IgD-negative memory B cell (primary cell): ENCODE results near the gene MAP6. TPM values are rescaled to one million over a fixed set of nuclear protein-coding genes. Genes with fewer than 3 reads are reported as not detected.

ENCODE experiments used
- H3K27ac Mint-ChIP-seq, 3 donors: one replicate each; pipeline ENCODE4 v1.8.0; 2020 to 2022; ENCODE audit warnings: mild to moderate bottlenecking in 3 of 3, mixed read lengths in 3 of 3, moderate library complexity in 1 of 3
- H3K27me3 Mint-ChIP-seq: one replicate; pipeline ENCODE4 v1.8.0; 2021; ENCODE audit warnings: mixed read lengths
- H3K36me3 Mint-ChIP-seq: one replicate; pipeline ENCODE4 v1.8.0; 2020; ENCODE audit warnings: mild to moderate bottlenecking, mixed read lengths
- H3K4me1 Mint-ChIP-seq, 3 donors: one replicate each; pipeline ENCODE4 v1.8.0; 2020 to 2022; ENCODE audit warnings: mixed read lengths in 3 of 3, mild to moderate bottlenecking in 1 of 3
- H3K4me3 Mint-ChIP-seq, 4 donors: one replicate each; pipeline ENCODE4 v1.8.0; 2020 to 2022; ENCODE audit warnings: mild to moderate bottlenecking in 4 of 4, mixed read lengths in 4 of 4, moderate library complexity in 3 of 4
- H3K9me3 Mint-ChIP-seq, 3 donors: one replicate each; pipeline ENCODE4 v1.8.0; 2020 to 2021; ENCODE audit warnings: mixed read lengths in 3 of 3, mild to moderate bottlenecking in 1 of 3
- polyA plus RNA-seq: library from polyadenylated mRNA; unstranded; fragments of 300-500 nt; fragmentation: Illumina TruSeq; gene quantifications from one replicate; pipeline ENCODE4 v1.2.3, GENCODE V29; 2021

Gene MAP6
- polyA plus RNA-seq, 1 donor from 2014 or later = 0.53 TPM

DNA sequence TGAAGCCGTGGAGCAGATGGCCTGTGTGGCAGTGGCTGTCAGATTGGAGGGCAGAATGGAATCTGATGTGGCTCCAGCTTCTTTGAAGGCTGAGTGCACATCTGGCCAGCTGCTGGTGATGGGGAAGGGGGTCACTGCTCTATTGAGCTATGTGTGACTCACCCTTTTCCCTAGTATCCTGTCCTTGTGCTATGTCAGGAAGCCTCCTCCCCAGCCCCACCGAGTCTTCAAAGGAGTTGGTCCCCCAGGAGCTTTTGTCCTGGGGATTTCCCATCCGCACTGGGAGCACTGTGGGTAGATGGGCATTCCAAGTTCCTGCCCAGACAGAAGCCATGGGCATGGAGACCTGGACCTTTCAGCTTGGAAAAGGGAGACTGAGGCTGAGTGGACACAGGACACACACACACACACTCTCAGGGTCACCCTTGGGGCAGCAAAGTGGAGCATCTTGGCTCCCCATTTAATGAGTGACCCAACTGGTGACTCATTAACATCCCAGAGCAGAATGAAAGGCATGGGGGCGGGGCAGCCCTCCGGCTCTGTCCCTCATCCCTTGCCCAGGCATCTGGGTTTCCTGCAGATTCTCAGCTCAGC is 103.5 kb downstream of the MAP6 start:
- peaks cover 5 to 14% (median 7%) of the 10 kb centered on the region in 3 donors for H3K4me1 Mint-ChIP-seq
- H3K27ac Mint-ChIP-seq = no peak overlapping the region
- no peaks in the 10 kb centered on the region for H3K36me3 Mint-ChIP-seq

GRCh38 chr11:75563978-75564552 is 104.8 kb downstream of the MAP6 start:
- H3K27ac Mint-ChIP-seq = no peak overlapping the region

More for the DNA sequence above, 103.5 kb downstream of the MAP6 start:
- peaks cover 5% of the 10 kb centered on the region for H3K27me3 Mint-ChIP-seq
- no peaks in the 10 kb centered on the region for H3K9me3 Mint-ChIP-seq
- H3K4me3 Mint-ChIP-seq = peak overlapping the region in 1 of 4 donors; percentile 7

GRCh38 chr11:75563501-75563977 is 105.3 kb downstream of the MAP6 start:
- H3K9me3 Mint-ChIP-seq = no peaks in the 10 kb centered on the region
- H3K4me3 Mint-ChIP-seq = peak overlapping the region; percentile 60 to 95 (median 76)
- H3K27ac Mint-ChIP-seq = peak overlapping the region in 2 of 3 donors; percentile 59 to 88
- H3K27me3 Mint-ChIP-seq = peaks cover 7% of the 10 kb centered on the region
- H3K4me1 Mint-ChIP-seq = peaks cover 5 to 14% (median 7%) of the 10 kb centered on the region in 3 donors
- no peaks in the 10 kb centered on the region for H3K36me3 Mint-ChIP-seq

More at GRCh38 chr11:75563978-75564552, 104.8 kb downstream of the MAP6 start:
- peaks cover 7% of the 10 kb centered on the region for H3K27me3 Mint-ChIP-seq
- peaks cover 5 to 14% (median 7%) of the 10 kb centered on the region in 3 donors for H3K4me1 Mint-ChIP-seq
- H3K36me3 Mint-ChIP-seq = no peaks in the 10 kb centered on the region
- peak overlapping the region in 3 of 4 donors; percentile 72 to 81 (median 80) for H3K4me3 Mint-ChIP-seq
- no peaks in the 10 kb centered on the region for H3K9me3 Mint-ChIP-seq

GRCh38 chr11:75562836-75563484 is 105.9 kb downstream of the MAP6 start:
- Mint-ChIP-seq H3K9me3 (no peaks in the 10 kb centered on the region), H3K4me1 (peaks cover 5 to 14% (median 7%) of the 10 kb centered on the region in 3 donors), H3K27me3 (peaks cover 7% of the 10 kb centered on the region), H3K27ac (peak overlapping the region in 2 of 3 donors; percentile 59 to 88), H3K4me3 (peak overlapping the region; percentile 81 to 95 (median 92)), H3K36me3 (no peaks in the 10 kb centered on the region)

- Mint-ChIP-seq H3K4me1 (peaks cover 5 to 14% (median 7%) of the 10 kb centered on the region in 3 donors), H3K27ac (peak within 1 kb of the TSS; percentile 5 to 88 (median 73)), H3K36me3 (no peaks in the 10 kb centered on the region), H3K4me3 (peak within 1 kb of the TSS; percentile 81 to 95 (median 92)), H3K27me3 (peaks cover 11% of the 10 kb centered on the region), H3K9me3 (no peaks in the 10 kb centered on the region)
These were observed 106.6 kb downstream of the MAP6 start, which contains the start of gene SERPINH1 for GRCh38 chr11:75562048-75562835. Gene SERPINH1 (plus strand): TSS chr11:75562253. CDS start chr11:75566350, 4,097 bp downstream.

- H3K27me3 Mint-ChIP-seq = peaks cover 12% of the 10 kb centered on the region
- H3K4me3 Mint-ChIP-seq = peak overlapping the region; percentile 81 to 95 (median 92)
- H3K27ac Mint-ChIP-seq = peak overlapping the region in 2 of 3 donors; percentile 35 to 39
- H3K9me3 Mint-ChIP-seq = no peaks in the 10 kb centered on the region
- H3K36me3 Mint-ChIP-seq = no peaks in the 10 kb centered on the region
- peaks cover 5 to 14% (median 7%) of the 10 kb centered on the region in 3 donors for H3K4me1 Mint-ChIP-seq
These were observed 107.3 kb downstream of the MAP6 start for GRCh38 chr11:75561426-75562047.

GRCh38 chr11:75560644-75561043 is 108.2 kb downstream of the MAP6 start:
- Mint-ChIP-seq H3K36me3 (no peaks in the 10 kb centered on the region), H3K27ac (no peak overlapping the region), H3K4me1 (peaks cover 5 to 14% (median 7%) of the 10 kb centered on the region in 3 donors), H3K4me3 (peak overlapping the region in 3 of 4 donors; percentile 34 to 84 (median 58)), H3K27me3 (peaks cover 12% of the 10 kb centered on the region), H3K9me3 (no peaks in the 10 kb centered on the region)

DNA sequence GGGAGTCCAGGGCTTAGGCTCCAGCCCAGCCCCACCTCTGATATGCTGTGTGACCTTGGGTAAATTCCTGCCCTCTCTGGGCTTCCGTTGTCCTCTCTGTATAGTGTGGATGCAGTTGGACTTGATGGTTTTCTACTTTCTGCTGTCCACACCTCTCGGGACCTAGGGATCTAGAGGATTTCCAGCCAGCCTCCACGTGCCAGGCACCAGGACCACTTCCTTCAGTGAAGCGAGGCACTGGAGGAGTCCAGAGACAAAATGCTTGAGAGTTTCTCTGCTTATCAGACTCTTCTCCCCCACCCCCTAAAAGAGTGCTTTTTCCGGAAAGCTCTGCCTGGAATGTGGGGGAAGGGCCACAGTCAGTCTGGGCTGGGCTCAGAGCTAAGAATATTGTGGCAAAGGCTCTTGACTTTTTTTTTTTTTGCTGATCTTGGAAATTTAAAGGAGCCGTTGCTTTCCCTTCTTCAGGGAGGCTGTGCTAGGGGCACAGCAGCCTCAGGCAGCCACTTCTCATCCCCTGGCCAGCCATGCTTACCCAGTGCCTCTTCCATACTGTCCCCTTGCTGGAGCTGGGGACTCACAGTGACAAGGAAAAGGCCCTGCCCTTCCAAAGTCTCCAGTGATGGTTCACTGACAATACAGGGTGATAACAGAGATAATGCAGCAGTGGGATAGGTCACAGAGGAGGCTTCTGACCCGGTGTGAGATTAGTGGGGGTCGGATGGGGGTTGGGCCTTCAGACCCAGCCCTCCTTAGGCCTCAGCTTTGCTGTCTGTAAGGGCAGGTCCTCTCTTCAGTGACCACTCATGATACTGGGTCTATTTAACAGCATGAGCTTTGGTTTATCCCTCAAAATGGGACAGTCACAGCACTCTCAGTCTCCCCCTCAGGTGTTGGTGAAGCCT is 109.6 kb downstream of the MAP6 start:
- peaks cover 14% of the 10 kb centered on the region for H3K27me3 Mint-ChIP-seq
- no peaks in the 10 kb centered on the region for H3K9me3 Mint-ChIP-seq
- peak overlapping the region in 2 of 4 donors; percentile 17 to 43 for H3K4me3 Mint-ChIP-seq
- H3K36me3 Mint-ChIP-seq = no peaks in the 10 kb centered on the region
- H3K4me1 Mint-ChIP-seq = peaks cover 5 to 14% (median 7%) of the 10 kb centered on the region in 3 donors
- H3K27ac Mint-ChIP-seq = no peak overlapping the region

GRCh38 chr11:75557666-75558494 is 111.0 kb downstream of the MAP6 start:
- Mint-ChIP-seq H3K4me1 (peaks cover 0 to 10% (median 6%) of the 10 kb centered on the region in 3 donors), H3K36me3 (no peaks in the 10 kb centered on the region), H3K27me3 (peaks cover 14% of the 10 kb centered on the region), H3K4me3 (no peak overlapping the region), H3K27ac (no peak overlapping the region), H3K9me3 (no peaks in the 10 kb centered on the region)

- Mint-ChIP-seq H3K4me3 (no peak overlapping the region), H3K36me3 (no peaks in the 10 kb centered on the region), H3K27me3 (peaks cover 12% of the 10 kb centered on the region), H3K4me1 (peaks cover 0 to 1% (median 0%) of the 10 kb centered on the region in 3 donors), H3K27ac (peak overlapping the region in 1 of 3 donors; percentile 67), H3K9me3 (no peaks in the 10 kb centered on the region)
These were observed 112.6 kb downstream of the MAP6 start for GRCh38 chr11:75556275-75556674.

DNA sequence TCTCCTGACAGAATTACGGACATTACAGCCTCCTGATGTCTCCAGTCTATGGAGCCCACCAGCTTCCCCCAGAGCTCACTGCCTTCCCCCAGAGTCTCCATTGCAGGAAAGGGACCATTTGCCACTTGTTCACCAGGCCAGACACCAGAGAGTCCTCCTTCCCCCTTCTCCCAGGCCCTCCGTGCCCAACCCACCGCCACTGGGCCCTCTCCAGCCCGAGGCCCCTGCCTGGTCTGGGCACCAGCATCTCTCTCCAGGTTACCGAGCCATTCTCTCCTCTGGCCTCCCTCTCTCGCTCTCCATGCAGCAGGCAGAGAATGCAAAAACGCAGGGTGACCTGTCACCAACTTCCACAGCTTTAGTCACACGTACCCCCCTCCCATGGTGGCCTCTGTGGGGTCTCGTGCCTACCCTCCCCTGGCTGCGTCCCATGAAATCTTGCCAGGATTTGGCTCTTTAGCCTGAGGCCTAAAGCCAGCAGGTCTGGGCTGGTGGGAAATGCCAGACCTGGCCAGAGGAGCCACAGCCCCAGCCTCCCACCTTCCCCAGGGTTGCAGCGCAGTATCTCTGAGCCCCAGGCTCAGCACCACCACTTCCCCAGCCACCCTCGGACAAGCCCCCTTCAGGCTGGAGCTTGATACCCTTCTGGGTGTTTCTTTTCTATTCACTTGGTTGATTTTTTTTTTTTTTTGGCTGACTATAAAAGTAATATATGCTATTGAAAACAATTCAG is 113.6 kb downstream of the MAP6 start:
- H3K27me3 Mint-ChIP-seq = peaks cover 10% of the 10 kb centered on the region
- no peaks in the 10 kb centered on the region for H3K36me3 Mint-ChIP-seq
- no peaks in the 10 kb centered on the region for H3K4me1 Mint-ChIP-seq
- H3K27ac Mint-ChIP-seq = no peak overlapping the region
- no peaks in the 10 kb centered on the region for H3K9me3 Mint-ChIP-seq
- H3K4me3 Mint-ChIP-seq = no peak overlapping the region

GRCh38 chr11:75554258-75555022 is 114.4 kb downstream of the MAP6 start:
- H3K27me3 Mint-ChIP-seq = peaks cover 9% of the 10 kb centered on the region

More at GRCh38 chr11:75554258-75555022, 114.4 kb downstream of the MAP6 start:
- H3K4me1 Mint-ChIP-seq = no peaks in the 10 kb centered on the region
- H3K27ac Mint-ChIP-seq = no peak overlapping the region
- no peaks in the 10 kb centered on the region for H3K9me3 Mint-ChIP-seq
- H3K36me3 Mint-ChIP-seq = no peaks in the 10 kb centered on the region
- no peak overlapping the region for H3K4me3 Mint-ChIP-seq
